GM21737 (cell line): ENCODE results near the gene MRPL24.
"Not testable (repeated sequence)": the region's sequence is repeated elsewhere in the genome, so short reads cannot be mapped to it uniquely, and the experiment has no call there.

Source experiments
- ATAC-seq: cut with Tn5 transposase; IDR thresholded peaks from one replicate; pipeline ENCODE4 v1.9.1; 2021; ENCODE audit warnings: mild to moderate bottlenecking, moderate library complexity; ENCODE audit not compliant: unreplicated experiment

MRPL24 gene

DNA sequence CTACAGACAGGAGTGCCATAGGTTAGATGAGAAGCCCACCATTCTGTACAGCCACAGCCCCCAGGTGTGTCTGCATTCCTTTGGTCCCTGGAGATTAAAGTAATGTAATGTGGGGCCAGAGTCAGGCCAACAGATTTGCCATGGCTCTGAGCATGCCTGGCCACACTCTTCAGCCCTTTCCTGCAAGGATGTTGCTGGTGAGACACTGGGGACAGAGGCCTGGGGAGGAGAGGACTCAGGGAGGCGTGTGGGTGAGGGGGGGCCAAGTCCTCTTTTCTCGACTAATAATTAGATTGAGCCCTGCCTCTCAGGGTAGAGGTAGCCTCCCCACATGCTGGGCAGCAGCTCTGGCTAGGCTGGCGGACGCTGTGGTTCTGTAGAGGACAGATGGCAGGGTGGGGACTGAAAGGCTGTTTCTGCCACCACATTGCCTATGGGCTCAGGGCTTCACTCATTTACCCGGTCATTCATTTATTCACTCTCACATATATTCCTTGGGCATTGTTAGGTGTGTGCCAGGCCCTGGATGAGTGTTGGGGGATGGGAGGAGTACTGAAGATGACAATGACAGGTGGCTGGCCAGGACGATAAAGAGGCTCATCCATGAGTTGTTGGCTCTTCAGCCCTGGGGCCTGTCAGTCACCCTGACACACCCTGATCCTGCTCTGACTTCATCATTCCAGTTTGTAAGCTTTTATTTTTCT lies 19.4 kb upstream of the MRPL24 start:
- ATAC-seq = no peak

DNA sequence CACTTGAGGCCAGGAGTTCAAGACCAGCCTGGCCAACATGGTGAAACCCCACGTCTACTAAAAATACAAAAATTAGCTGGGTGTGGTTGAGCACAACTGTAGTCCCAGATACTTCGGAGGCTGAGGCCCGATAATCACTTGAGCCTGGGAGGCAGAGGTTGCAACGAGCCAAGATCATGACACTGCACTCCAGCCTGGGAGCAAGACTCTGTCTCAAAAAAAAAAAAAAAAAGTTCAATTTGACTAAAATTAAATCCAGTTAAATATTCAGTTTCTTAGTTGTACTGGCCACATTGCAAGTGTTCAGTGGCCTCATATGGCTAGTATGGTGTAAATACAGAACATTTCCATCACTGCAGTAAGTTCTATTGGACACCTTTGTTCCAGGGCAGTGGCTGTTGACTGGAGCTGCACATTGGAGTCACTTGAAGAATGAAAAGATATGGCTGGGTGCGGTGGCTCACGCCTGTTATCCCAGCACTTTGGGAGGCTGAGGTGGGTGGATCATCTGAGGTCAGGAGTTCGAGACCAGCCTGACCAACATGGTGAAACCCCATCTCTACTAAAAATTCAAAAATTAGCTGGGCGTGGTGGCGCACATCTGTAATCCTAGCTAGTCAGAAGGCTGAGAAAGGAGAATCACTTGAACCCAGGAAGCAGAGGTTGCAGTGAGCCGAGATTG lies 16.8 kb upstream of the MRPL24 start:
- not testable (repeated sequence) for ATAC-seq

DNA sequence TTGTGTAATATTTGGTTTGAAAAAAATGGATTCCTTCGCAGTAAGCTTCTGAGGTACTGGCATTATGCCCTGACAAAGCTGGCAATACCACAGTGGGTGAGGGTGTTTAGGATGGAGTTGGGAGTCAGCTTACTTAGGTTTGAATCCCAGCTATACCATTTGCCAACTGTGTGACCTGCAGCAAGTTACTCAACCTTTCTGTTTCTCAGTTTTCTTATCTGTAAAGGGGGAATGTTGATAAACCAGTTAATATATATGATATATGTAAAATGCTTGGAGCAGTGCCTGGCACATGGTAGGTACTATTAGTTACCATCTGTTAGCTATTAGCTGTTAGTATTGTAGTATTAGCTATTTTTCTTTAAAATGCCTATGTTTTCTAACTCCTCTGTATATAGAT lies 15.5 kb upstream of the MRPL24 start:
- no peak for ATAC-seq

DNA sequence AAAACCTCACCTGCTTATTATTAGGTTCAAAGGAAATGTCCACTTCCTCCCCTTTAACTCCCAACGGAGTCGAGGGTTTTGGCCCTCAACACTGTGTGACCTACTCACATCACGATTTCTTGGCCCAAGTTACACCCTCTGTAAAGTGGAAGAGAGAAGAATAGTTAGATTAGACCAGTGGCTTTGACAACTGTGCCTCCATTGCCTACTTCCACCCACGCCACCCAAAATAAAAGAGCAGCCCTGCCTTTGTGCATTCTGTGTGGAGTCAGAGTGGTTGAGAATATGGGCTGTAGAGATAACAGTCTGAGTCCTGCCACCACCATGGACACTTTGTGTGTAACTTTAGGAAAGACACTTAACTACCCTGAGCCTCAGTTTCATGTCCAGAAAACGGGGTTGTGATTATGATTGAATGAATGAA lies 14.7 kb upstream of the MRPL24 start:
- ATAC-seq = no peak

DNA sequence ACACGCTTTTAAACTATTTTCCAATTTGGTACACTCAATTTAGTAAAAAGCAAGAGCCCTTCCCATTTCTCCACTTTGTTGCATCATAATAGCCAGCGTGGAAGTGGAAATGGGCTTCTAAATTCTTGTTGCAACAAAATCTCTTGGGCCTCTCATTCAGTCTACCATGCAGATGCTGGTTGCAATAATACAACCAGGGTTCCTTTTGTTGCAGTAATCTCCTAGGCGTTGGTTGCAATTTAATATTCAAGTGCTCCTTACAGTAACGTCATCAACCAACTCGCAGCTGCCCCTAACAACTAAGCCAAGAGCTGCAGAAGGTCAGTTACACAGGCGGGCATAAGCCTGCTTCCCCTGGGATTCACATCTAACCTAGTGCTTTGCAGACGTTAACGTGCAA lies 13.3 kb upstream of the MRPL24 start:
- ATAC-seq = no peak

DNA sequence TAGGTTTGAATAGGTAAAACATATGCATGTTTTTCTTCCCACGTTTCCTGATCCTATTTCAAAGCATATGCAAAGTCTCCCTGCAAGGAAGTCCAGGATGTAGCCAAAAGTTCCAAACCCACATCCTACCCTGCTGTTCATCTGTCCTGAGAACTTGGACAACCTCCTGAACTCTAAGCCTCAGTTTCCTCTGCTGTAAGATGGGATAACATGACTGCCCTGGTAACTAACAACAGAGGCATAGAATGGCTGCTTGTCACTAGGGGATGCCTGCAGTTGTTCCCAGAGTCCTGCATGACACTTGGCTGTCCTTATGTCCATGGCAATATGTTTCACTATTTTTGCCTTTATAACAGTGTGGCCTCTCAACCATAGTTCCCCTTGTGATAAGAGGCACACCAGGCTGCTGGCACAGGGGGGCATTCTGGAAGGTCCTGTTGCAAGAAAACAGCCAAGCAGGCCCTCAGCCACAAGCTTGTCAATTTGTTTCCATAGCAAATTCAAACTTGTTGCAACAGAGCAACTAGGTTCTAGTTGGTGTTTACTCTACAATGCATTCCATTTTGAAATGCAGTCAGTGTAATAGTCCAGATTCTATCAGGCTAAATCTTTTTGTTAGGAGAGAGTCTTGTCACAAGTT lies 12.1 kb upstream of the MRPL24 start:
- no peak for ATAC-seq

DNA sequence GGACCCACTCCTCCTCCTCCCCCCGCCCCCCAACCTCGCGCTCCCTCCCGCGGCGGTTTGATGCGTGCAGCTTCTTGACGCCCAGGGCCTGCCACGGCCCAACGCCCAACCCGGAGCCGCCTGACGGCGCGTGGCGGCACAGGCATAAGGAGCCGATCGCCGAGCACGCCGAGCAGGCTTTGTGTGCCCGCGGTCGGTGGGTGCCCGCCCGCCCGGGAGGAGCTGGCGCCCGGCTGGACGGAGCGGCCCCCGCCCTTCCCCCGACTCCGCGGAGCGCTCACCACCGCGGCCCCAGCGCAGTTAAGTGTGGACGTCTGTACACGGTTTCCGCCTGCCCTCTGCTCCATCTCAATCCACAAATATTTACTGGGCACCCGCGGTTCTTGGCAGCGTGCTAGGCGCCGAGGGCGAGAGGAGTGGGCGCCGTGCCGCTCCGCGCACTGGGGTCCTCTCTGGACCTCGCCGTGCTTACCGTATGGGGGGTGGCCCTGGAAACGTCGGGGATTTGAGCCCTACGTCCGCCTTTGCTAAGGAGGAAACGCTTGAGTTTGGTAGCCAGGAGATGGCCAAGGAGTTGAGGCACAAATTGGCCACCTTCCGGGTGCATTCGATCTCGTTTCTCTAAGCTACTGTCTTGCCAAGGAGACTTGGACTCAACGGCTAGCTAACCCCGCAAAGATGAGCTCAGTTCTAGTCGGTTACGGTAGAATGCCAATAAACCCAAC lies 11.0 kb upstream of the MRPL24 start:
- peak; percentile 65 for ATAC-seq

DNA sequence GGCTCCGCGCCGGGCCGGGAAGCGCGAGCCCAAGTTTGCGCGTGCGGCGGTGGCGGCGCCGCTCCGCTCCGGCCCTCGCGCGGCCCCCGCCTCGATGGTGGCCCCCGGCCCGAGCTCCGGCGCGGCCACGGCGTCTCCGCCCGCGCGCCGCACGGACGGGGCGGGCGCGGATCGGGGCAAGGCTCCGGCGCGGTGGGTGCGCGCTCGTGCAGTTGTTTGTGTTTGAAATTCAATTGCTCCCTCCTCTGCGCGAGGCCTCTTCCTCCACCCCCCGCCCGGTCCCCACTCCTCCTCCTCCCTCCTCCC lies 10.5 kb upstream of the MRPL24 start, which contains the start of gene HDGF:
TSS of gene HDGF (minus strand) at position 225 of the 306 bp plus-strand sequence. CDS start 246 bp downstream, outside the sequence.
- no peak for ATAC-seq

DNA sequence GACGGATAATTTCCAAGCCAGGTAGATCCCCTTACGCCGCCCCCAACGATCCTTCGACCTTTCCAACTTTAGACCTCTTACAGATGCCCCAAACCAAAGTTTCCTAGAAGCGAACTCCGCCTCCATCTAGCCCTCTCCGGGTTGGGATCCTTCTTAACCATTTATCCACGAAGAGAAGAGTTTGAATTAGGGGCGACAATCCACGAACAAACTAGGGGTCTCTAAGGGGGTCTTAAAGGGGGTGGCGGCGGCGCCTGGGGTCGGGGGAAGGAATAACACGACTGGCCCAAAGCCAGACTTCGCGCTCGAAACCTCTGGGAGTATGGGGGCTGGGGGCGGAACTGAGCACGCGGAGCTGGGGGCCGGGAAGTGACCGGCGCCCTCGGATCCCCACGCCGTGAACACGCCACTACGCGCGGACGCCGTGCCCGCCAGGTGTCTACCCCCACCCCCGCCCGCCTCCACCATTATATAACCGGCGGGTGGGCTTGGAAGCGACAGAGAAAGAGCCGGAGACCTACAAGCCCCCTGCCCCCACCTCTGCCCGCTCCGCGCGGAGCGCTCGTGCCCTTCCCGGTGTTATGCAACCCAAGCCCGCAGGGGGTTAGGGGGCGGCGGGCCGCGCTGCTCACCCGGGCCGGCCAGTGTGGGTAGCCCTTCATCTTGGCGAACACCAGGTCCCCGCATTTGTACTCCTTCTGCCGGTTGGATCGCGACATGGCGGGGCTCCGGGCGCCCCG lies 10.0 kb upstream of the MRPL24 start:
- ATAC-seq = peak; percentile 13

DNA sequence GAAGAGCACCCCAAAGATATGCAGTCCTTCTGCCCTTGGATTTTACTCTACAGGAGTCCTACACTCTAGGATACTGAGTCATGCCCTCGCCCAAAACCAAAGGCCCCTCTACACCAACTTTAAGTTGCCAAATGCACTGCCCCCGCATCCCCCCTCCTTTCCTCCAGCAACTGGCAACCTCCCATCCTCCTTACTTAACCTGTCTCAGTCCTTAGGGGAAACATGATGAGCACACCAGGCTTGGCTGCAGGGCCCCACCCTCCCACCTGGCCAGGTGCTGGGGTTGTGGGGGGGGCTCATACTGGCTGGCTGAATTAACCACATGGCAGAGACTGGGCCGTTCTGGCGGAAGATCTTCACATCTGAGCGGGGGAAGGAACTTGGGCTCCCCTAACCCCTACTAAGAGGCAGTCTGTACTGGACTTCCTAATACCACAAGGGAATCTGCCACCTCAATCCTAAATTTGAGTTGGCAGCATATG lies 9.3 kb upstream of the MRPL24 start:
- ATAC-seq = no peak

DNA sequence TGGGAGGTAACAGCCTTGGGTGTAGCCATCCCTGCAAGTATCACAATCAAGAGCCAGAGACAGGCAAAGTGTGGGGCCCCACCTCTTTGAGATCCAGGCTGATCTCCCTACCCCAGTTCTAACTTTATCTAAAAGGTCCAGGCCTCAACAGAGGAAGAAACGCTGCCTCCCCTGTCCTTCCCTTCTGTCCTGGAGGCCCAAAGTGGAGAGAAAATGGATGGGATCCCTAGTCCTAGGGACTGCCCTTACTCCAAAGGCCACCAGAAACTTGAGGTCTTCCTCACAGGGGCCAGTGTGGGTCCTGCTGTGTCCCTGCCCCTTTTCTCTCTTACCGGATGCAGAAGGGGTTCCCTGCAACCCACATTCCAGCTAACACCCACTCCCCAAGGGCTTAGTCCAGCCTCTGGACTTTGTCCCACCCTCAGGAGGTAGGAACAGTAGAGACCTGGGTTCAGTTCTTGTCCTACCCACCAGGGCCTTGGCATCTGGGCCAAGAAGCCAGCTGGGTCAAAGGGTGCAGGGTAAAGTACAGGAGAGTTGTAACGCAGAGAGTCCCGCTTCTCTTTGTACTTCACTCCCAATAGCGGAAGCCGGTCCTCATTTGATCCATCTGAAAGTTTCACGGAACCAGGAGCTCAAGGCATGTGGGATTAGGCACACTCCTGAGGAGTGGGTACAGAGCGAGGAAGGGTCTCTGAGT lies 8.7 kb upstream of the MRPL24 start:
- ATAC-seq = no peak

DNA sequence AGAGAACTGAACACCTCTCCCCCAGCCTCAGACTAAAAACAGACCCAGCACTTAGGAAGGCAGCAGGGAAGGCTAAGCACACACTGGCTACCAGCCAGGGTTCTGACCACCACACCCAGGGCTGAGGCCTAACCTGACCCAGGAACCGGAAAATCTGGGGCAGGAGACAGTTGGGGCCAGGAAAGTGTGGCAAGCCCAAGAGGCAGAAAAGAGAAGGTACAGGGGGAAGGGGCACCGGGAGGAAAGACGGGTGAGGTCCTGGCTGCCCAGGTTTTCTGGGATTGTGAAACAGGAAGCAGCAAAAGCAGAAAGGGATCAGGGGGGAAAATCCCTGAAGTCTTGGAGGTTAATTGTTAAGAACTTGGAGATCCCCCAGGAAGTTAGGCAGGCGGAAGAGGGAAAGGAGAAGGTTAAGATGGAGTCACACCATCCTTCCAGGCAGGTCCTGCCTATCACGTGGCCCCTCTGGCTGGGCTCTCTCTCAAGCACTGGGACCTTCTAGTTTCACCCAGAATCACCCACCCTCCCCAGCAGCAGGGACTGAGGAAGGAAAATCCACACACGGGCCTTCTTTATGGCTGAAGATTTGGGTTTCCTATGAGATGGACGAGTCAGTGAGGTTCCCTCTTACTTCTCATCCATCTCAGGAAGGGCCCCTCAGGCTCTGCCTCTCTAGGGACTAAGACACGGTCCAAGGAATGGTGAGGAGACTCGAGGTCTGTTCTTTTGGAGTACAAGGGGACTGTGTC lies 8.0 kb upstream of the MRPL24 start:
- no peak for ATAC-seq

DNA sequence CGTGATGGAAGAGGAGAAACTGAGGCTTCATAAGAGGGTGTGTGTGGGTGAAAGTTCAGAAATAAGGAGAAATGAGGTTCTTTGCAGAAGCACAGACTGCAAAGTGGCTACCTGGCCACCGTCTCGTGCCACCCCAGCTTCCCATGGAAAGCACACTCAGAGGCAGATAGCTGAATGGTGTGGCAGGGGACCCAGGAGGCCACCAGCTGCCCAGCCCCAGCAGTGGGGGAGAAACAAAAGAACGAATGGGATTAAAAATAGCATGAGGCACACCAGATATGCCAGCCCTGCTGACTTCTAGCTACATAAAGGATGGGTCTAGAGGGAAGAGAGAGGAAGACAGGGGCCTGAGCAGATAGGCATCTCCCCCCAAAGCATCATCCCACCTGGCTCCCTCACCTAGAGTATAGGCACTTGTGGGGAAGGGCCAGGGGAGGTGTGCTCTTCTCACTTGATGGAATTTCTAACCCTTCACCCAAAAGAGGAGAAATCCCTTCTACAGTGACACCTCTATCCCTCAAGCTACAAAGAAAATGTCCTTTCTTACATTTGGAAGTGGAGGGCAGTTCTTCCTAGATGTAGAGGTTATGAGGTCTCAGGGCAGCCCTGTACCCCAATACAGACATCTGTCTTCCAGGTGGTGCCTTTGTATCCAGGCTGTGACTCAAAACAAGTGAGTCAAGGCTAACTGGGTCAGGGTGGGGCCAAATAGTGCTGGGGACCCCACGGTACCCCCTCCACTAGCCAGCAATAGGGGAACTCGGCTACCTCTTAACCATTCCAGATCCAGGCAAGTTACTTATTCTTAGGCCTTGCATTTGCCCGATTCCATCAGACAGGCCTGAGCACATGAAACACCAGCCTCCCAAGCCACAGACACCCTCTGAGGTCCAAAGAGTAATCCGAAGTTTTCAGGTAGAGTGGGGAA lies 7.1 kb upstream of the MRPL24 start:
- ATAC-seq = no peak

DNA sequence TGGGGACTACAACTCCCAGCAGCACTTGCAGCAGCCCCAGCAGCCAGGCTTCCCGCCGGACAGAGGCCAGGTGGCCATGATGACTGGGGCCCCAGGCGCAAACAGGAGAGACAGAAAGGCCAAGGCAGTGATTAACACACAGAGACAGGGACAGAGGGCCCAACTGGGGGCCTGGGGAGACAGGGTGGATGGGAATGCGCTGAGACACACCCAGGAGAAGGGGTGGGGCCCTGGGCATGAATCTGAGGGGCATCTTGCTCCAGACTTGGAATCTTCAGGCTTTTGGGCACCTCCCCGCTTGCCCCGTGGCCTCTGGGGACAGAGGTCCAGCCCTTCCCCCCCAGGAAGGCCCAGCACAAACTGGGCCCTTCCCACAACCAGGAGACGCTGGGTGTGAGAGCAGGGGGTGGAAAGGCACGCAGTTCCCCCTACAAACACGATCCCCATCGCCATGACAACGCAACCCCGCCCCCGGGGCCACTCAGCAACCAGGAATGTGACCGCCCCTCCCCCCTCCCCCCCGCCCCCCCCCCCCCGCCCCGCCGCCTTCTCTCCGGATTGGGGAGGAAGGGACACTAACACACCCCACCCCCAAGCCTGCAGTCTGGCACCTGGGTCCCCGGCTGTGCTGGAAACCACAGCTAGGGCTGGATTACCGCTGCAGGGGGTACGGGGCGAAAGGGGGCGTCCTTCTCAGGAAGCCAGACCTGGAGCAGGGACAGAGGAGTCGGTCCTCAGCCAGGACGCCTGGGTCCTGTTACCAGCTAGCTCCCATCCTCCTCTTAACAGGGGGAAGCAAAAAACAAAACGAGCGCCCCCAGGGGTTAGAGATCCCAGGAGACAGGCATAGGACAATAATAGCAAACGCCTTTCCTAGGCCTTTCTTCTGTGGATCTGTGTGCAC lies 6.1 kb upstream of the MRPL24 start:
- no peak for ATAC-seq

DNA sequence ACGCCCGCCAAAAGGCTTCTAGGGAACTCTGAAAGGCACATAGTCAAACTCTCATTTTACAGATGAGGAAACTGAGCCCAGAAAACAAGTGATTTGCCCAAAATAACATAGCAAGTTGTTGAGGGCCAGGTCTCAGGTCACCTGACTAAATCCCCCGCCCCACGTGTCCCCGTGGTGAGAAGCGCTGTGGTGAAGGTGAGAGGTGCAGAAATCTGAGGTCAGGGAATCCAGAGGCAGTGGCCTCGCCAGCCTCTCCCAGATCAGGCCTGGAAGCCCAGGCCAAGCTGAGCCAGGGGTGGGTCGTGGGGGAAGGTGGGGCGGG lies 5.5 kb upstream of the MRPL24 start:
- no peak for ATAC-seq

DNA sequence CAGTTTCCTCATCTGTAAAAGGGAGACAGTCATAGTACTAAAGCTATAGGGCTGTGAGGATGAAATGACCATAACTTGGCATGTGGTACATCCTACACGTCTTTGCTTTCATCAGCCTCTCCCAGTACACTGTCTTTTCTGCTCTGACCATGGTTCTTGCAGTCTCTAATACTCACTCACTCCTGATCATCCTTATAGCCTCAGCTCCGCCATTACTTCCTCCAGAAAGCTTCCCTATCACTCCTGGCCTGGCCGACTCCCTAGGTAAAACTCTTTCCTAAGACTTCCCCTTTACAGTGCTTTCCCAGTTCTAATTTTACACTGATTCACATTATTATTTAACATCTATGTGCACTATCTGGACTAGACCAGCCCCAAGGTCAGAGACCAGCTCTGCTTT lies 5.0 kb upstream of the MRPL24 start:
- no peak for ATAC-seq

DNA sequence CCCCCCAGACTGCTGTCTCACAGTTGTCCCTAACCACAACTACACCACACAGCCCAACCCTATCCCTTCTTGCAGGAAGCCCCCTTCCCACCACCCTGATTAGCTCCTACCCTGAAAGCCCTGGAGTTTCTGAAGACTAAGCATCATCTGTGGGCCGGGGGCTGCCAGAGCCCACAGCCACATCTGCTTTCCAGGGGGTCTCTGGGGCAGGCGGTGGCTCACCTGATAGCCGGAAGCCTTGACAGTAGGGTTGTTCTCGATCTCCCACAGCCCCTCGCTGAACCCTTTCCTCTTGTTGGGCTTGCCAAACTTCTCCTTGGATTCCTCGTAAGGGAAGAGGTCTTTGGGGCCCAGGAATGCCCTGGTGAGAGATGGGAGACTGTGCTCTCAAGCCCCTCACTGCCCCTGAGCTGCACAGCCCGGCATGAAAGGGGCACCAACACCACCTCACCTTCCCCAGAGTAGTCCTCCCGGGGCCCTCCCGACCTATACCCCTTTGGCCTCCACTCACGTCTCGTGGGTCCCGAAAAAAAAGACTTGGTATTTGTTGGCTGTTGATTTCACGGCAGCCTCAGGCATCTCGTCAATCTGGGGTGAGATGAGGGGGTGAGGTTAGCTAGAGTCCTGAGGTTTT lies 4.0 kb upstream of the MRPL24 start:
- no peak for ATAC-seq
